Stimulated activated CD4-positive, alpha-beta T cell treated with anti-CD3 and anti-CD28 coated beads, TNF-alpha, amount 100 ng/mL, for 24 hours (primary cell): ENCODE data around the gene FSCN2.

ENCODE experiments used
- DNase-seq, 3 experiments: peaks; one replicate each; pipeline ENCODE4 v3.0.0-alpha.2; 2020; ENCODE audit warnings: low read depth in 3 of 3

FSCN2 gene

DNA sequence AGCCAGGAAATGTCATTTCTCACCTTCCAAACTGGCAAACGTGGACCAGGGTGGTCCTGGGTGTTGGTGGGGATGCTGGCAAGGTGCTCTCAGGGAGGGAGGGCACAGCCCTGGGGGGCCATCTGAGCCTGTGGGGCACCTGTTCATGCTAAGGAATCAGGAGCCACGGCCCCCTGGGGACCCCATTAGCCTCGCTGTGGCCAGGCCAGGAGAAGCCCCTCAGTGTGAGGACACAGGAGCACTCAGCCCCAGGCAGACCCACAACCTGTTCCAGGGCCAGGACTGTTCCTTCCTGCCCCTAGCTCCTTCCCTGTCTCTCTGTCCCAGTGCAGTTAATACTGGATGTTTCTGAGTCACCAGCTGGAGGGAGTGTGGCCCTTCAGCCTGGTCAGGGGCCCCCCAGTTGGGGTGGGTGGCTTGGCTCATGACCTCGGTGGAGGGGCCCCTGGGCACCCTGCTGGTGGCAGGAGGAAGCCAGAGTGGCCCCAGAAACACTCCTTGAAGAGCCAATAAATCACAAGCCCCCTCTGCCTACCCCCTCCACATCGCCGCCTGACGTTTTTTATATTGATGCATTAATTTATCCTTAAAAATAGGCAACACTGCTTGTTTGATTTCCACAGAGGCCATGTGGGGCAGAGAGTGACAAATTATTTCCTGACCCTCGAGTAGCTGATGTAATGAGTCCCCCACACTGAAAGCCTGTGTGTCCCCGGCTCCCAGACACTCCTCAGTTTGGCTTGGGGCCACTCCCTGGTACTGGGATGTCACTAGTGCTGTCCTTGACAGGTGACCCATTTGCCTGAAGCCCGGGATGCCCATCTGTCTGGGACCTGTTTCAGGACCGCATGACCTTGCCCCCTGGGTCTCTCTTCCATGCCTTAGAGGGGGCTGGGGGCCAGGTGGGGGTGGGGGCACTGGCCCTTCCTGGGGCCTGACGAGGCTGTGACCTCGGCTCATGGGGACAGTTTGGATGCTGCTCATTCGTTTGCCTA, 37.9 kb upstream of the FSCN2 start:
- no peak for DNase-seq

DNA sequence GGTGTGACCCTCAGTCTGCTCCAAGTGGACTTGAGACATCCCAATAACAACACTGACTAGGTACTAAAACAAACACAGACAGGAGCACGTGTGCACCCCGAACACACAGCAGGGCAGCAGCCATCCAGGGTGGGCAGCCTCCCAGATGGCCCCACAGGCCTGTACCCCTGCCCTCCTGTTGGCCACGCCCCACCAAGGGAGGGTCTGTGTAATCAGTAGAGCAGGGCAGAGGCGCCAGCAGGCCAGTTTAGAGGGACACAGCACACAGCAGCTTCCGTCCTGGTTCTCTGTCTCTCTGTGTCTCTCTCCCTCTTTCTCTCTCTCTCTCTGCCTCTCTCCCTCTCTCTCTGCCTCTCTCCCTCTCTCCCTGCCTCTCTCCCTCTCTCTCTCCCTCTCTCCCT, 37.0 kb upstream of the FSCN2 start:
- DNase-seq = no peak

DNA sequence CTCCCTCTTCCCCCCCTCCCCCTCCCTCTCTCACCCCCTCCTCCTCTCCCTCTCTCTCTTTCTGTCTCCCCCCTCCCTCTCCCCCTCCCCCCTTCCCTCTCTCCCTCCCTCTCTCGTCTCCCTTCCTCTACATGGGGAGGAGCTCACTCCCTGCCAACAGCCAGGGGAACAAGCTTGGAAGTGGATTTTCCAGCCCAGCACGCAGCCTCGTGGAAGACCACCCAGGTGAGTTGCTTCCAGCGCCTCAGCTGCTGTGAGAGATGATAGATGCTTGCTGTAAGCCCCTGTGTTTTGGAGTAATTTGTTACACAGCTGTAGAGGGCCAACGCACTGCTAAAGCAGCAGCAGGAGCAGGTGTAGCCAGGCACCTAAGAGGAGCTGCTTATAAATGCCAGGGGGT, 36.4 kb upstream of the FSCN2 start:
- no peak for DNase-seq

DNA sequence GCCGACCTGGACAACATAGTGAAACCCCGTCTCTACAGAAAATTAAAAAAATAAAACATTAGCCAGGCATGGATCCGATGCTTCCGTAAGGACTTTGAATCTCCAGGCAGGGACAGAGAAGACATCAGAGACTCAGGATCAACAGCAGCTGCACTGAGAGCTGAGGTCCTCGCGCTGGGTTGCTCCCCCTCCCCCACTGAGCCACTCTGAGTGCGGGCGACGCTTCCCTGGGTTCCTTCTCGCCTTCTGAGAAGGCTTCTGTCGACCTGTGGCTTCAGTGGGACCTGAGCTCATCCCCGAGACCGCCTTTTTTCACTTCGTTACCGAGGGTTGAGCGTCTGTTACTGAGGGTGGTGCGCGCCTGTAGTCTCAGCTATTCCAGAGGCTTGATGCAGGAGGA, 36.0 kb upstream of the FSCN2 start:
- DNase-seq = no peak

DNA sequence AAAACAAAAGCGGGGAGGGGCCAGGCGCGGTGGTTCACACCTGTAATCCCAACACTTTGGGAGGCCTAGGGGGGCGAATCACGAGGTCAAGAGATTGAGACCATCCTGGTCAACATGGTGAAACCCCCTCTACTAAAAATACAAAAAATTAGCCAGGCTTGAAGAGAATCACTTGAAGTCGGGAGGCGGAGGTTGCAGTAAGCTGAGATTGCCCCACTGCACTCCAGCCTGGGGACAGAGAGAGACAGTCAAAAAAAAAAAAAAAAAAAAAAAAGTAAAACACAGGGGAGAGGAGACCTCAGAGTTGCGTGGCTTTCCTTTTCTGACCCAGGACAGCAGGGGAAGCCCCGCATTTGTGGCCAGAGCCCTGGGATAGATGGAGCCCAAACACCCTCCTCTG, 35.5 kb upstream of the FSCN2 start:
- no peak for DNase-seq

DNA sequence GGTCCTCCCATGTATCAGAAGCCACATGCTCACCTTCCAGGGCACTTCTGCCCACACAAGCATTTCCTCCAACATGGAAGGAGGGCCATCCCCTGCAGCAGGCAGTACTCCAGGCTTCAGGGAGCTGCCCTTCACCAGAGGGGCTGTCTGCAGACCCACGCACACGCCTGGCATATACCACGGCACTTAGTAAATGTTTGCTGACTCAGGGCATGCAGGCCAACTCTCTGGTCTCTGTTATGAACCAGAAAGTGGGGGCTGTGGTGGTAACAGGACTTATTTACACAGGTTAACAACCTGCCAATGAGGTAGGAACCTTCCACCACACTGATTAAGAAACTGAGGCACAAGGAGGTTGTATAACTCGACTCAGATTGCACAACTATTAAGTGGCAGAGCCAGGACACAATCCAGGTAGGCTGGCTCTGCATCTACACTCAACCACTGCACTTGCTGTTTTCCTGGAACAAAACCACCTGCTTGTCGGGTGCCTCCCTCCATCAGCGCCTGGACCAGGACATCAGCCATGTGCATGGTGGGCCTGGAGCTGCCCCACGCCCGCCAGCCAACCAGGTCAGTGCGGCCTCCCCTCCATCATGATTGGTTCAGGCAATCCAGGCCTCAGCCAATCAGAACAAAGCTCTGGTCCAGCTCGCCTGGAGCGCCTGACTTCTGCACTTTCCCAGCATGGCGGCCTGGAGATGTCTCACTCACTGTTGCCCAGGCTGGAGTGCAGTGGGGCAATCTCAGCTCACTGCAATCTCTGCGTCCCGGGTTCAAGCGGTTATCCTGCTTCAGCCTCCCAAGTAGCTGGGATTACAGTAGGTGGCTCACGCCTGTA, 34.8 kb upstream of the FSCN2 start:
- DNase-seq = no peak

GRCh38 chr17:81494626-81495377, 33.4 kb upstream of the FSCN2 start:
- no peak for DNase-seq

DNA sequence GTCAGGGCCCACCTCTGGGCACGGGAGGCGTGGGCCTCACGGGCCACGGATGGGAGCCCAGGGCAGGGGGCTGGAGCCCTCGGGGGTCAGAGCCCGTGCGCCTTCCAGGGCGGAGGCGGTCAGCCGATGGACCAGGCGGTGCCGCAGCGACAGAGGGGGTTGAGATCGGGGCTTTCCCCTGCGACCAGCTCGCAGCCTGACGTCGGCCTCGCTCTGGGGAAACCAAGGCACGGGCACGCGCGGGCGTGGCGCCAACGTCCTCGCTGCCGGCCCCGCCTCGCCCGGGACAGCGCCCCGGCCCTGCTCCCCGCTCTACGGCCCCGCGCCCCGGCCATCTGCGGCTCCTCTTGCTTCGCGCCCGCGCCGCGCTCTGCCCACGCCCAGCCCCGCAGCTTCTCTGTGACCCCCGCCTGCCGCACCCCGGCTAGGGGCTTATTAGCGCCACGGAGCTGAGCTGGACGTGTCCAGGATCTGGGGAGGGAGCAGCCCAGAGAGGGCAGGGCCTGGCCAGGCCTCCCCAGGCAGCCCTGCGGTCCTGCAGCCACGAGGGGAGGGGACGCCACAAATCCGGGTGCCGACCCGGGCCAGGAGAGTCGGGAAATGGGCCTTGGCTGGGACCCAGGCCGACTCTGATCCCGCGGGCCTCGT, 29.1 kb upstream of the FSCN2 start:
- no peak for DNase-seq

GRCh38 chr17:81499601-81499970, 28.6 kb upstream of the FSCN2 start:
- DNase-seq = no peak

- no peak for DNase-seq
These were observed 28.1 kb upstream of the FSCN2 start for GRCh38 chr17:81500047-81500446.

DNA sequence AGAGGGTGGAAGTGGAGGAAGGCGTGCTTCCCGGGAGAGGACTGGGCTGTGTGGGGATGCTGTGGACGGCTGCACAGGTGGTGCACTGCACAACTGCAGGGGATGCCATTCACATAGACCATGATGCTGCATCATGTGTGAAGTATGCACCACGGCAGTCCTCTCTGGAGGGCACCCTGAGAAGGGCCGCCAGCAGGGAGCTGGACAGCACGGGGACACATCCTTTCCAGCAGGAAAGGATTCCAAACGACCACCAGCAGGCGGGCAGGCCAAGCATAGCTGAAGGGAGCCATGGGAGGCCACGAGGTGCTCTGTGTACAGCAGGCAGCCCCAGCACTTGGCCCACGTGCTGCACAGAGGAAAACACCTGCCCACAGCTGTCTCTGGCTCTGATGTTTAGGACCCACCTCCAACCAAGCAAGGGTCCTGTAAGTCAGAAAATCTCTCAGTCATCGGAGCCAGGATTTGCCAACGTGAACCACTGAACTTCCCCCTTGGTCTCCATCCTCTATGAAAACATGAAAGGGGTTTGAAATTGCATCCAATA, 25.6 kb upstream of the FSCN2 start:
- DNase-seq = no peak

DNA sequence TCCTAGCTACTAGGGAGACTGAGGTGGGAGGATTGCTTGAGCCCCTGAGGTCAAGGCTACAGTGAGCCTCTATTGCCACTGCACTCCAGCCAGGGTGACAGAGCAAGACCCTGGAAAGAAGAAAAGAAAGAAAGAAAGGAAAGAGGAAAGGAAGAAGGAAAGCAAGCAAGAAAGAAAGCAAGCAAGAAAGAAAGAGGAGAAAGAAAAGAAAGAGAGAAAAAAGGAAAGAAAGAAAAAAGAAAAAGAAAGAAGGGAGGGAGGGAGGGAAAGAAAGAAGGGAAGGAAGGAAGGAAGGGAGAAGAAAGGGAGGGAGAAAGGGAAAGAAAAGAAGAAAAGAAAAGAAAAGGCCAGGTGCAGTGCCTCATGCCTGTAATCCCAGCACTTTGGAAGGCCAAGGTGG, 24.6 kb upstream of the FSCN2 start:
- no peak for DNase-seq

- DNase-seq = no peak
These were observed 19.5 kb upstream of the FSCN2 start for GRCh38 chr17:81508639-81509206.

DNA sequence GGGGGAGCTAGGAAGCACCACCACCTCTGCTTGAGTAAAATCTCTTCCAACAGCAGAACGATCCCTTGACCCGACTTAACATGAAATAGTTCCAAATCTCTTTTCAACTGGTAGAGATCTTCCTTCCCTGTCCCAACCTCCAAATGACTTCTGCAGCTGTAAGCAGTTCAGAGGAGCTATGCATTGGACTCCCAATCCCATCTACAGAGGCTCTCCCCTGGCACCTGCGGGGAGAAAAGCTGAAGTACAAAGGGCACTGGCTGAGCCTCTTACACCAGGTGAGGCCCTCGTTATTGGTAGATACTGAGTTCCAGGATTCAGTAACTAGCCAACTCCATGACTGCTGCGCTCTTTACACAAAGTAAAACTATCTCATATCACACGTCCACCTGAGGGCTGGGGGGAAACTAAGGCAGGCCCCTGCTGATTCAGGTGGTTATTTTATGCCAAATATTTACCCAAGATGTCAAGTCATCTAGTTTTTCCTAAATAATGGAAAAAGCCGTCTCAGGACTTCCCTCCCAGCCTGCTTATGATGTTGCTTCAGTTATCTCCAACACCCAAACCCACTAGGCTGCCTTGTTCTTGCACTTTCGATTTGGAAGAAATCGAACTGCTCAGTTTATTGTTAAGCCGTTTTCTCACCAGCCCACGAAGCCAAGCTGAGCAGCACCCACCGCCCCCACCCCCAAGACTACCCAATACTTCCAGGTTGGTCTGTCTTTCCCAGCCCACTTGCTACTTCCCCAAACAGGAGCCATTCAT, 18.8 kb upstream of the FSCN2 start:
- no peak for DNase-seq

DNA sequence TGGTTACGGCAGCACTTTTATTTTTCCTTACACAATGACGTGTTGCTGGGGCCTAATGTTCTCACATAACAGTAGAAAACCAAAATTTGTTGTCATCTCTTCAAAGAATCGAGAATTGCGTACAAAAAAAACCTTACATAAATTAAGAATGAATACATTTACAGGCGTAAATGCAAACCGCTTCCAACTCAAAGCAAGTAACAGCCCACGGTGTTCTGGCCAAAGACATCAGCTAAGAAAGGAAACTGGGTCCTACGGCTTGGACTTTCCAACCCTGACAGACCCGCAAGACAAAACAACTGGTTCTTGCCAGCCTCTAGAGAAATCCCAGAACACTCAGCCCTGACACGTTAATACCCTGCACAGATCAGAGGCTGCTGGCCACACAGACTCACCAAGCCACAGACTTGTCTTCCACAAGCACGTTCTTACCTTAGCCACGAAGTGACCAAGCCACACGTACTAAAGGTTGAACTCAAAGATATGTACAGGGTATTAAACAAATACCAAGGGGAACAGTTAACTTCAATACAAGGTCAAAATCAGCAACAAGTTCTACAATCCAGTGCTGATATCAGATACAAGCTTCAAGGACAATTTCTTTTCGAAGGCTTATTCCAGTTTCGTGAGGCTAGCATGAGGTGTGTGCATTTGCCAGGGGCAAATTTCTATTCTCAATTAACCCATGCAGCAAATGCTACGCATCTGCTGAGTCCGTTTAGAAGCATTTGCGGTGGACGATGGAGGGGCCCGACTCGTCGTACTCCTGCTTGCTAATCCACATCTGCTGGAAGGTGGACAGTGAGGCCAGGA, 18.0 kb upstream of the FSCN2 start:
- DNase-seq = no peak

DNA sequence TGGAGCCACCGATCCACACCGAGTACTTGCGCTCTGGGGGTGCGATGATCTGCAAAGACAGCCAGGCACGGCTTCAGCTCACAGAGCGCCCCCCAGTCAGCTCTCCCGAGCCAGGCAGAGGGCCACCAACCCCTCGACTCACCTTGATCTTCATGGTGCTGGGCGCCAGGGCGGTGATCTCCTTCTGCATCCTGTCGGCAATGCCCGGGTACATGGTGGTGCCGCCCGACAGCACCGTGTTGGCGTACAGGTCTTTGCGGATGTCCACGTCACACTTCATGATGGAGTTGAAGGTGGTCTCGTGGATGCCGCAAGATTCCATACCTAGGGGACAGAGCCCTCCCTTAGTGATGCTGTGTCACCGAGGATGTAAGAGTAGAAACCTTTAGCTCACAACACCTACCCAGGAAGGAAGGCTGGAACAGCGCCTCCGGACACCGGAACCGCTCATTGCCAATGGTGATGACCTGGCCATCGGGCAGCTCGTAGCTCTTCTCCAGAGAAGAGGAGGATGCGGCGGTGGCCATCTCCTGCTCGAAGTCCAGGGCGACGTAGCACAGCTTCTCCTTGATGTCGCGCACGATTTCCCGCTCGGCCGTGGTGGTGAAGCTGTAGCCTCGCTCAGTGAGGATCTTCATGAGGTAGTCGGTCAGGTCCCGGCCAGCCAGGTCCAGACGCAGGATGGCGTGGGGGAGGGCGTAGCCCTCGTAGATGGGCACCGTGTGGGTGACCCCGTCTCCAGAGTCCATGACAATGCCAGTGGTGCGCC, 17.2 kb upstream of the FSCN2 start:
- no peak for DNase-seq

GRCh38 chr17:81511554-81511803, 16.7 kb upstream of the FSCN2 start:
- no peak for DNase-seq

- peak in 2 of 3 experiments; percentile 14 to 52 for DNase-seq
These were observed 16.2 kb upstream of the FSCN2 start for GRCh38 chr17:81511804-81512561.
